NCI-H1105 (cell line): ENCODE measurements around the gene RPL39.
"Not testable (repeated sequence)": the region's sequence is repeated elsewhere in the genome, so short reads cannot be mapped to it uniquely, and the experiment has no call there.

ENCODE experiments used
- DNase-seq: peaks from one replicate; lab custom pipeline; 2025; lab: John Stamatoyannopoulos, UW

RPL39 gene

DNA sequence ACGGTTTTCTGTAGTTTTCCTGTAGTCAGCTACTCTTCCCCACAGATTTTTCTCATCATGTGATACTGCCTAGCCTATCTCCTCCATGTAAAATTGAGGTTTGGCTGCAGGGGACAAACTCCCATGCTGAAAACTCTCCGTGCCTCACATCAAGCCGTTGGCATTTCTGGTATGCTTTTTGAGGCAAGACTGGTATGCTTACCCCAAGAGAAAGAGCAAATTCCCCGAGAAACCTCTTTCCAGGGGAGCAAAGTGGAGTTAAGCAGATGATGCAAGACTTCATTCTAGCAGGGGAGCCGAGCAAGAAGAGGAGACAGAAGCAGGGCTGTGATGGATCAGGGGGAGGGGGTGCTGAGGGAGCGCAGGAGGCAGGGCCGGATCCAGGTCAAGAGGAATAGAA, 28.2 kb downstream of the RPL39 start:
- no peak for DNase-seq

GRCh38 chrX:119762718-119763117, 28.7 kb downstream of the RPL39 start:
- no peak for DNase-seq

- no peak for DNase-seq
These were observed 31.2 kb downstream of the RPL39 start for GRCh38 chrX:119760026-119760877.

- DNase-seq: no peak
These were observed 32.1 kb downstream of the RPL39 start for GRCh38 chrX:119759248-119759766.

- no peak for DNase-seq
These were observed 32.6 kb downstream of the RPL39 start for GRCh38 chrX:119758731-119759247.

- peak; percentile 19 for DNase-seq
These were observed 33.3 kb downstream of the RPL39 start, which contains the start of gene SOWAHD for GRCh38 chrX:119757979-119758730. TSS of gene SOWAHD (plus strand) at chrX:119758588. CDS start at chrX:119758668, 80 bp downstream.

DNA sequence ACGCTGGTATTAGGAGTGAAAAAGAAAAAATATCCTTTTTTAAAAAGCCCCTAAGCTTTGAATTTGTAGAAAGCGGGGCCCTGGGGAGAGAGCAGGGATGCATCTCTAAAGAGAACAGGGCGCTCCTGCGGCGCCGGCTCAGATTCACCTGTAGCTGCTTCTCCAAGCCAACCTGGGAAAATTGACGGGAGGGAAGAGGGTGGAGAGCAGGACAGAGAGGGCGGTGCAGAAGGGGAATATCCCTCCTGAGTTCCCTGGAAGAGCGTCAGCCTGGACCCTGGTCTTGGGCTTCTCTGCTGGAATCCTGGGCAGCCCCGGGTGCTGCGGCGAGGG, 33.8 kb downstream of the RPL39 start:
- DNase-seq: no peak

- no peak for DNase-seq
These were observed 34.3 kb downstream of the RPL39 start for GRCh38 chrX:119756926-119757635.

DNA sequence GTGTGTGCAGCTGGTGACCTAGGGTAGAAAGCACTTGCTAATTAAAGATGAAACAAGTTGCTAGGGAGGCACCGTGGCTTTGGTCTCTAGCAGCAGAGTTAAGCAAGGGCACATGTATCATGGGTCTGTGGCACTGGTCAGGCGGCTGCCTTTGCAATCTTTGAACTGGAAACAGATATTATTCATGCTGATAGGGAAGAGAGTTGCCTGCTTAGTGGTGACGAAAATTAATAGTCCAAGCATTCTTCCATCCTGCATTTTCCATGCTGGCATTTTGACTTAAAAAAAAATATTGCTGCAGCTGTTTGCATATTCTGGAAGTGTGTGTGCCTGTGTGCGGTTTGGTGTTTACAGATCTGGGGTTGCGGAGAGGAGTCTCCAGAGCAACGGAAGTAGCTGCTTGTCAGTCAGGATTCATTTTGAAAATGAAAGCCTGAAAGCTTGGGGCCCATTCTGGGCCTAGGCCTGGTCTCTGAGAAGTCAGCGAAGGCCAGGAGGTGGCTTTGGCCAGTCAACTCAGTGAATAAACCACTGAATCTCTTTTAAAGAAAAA, 35.4 kb downstream of the RPL39 start:
- DNase-seq: no peak

- peak; percentile 5 for DNase-seq
These were observed 37.7 kb downstream of the RPL39 start for GRCh38 chrX:119753639-119754257.

- DNase-seq: no peak
These were observed 38.4 kb downstream of the RPL39 start for GRCh38 chrX:119753001-119753400.

- not testable (repeated sequence) for DNase-seq
These were observed 40.7 kb downstream of the RPL39 start for GRCh38 chrX:119750751-119751150.

DNA sequence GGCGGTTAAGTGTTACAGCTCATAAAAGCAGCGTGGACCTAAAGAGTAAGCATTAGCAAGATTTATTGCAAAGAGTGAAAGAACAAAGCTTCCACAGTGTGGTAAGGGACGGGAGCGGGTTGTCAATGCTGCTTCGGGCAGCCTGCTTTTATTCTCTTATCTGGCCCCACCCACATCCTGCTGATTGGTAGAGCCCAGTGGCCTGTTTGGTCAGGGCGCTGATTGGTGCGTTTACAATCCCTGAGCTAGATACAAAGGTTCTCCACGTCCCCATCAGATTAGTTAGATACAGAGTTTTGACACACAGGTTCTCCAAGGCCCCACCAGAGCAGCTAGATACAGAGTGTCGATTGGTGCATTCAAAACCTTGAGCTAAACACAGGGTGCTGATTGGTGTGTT, 41.3 kb downstream of the RPL39 start:
- DNase-seq: not testable (repeated sequence)

DNA sequence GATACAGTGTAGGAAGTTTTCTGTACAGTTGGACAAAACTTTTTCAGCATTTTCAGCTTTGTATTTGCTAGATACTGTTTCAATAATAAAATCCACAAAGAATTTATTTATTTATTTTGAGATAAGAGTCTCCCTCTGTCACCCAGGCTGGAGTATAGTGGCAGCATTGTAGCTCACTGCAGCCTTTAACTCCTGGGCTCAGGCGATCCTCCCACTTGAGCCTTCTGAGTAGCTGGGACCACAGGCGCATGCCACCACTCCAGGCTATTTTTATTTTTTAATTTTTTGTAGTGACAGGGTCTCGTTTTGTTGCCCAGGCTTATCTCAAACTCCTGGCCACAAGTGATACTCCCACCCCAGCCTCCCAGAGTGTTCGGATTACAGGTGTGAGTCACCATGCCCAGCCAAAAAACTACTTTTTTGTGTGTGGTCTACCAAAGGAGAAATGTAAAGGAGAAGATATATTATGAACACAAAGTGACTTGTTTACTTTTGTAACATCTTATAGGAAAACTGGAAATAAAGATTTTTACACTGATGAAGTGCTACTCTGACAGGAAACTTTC, 46.1 kb downstream of the RPL39 start:
- no peak for DNase-seq

- DNase-seq: no peak
These were observed 52.7 kb downstream of the RPL39 start for GRCh38 chrX:119738742-119739141.
